GM23338 (cell line): Measurements from ENCODE around the gene OARD1. TPM values are rescaled to one million over a fixed set of nuclear protein-coding genes. Genes with fewer than 3 reads are reported as not detected.

Experiments used
- ATAC-seq: fragments of 200-7000 bp; cut with Tn5 transposase; 3 replicates; pipeline ENCODE4 v1.9.1; 2020
- DNase-seq: peaks from one replicate; pipeline ENCODE4 v3.0.0-alpha.2; 2015; ENCODE audit warnings: low spot score
- H2AFZ ChIP-seq: fragments of 200-600 bp; sonication (generic); 2 replicates; pipeline ENCODE4 v1.8.0; 2016; ENCODE audit warnings: antibody characterized with exemption, mild to moderate bottlenecking, moderate library complexity
- H3F3A ChIP-seq: fragments of 200-600 bp; sonication (generic); replicated peaks from 2 replicates; pipeline ENCODE4 v1.8.0; 2017; ENCODE audit warnings: antibody characterized with exemption, mixed run types, low read depth
- H3K27ac ChIP-seq: fragments of 200-600 bp; sonication (generic); 2 replicates; pipeline ENCODE4 v1.6.1; 2016; ENCODE audit warnings: low read depth
- H3K27me3 ChIP-seq: fragments of 200-600 bp; sonication (generic); 2 replicates; pipeline ENCODE4 v1.8.0; 2016; ENCODE audit warnings: mild to moderate bottlenecking, mixed run types, moderate library complexity; ENCODE audit not compliant: insufficient read depth
- H3K36me3 ChIP-seq: fragments of 200-600 bp; sonication (generic); 2 replicates; pipeline ENCODE4 v1.8.0; 2016; ENCODE audit warnings: mild to moderate bottlenecking; ENCODE audit not compliant: insufficient read depth
- H3K4me1 ChIP-seq: fragments of 200-600 bp; sonication (generic); 2 replicates; pipeline ENCODE4 v1.8.0; 2016; ENCODE audit warnings: mild to moderate bottlenecking, moderate library complexity; ENCODE audit not compliant: insufficient read depth
- H3K4me2 ChIP-seq: fragments of 200-600 bp; sonication (generic); 2 replicates; pipeline ENCODE4 v1.7.1; 2017; ENCODE audit warnings: mixed run types
- H3K4me3 ChIP-seq: fragments of 200-600 bp; sonication (generic); 2 replicates; pipeline ENCODE4 v1.6.1; 2016; ENCODE audit warnings: mixed run types
- H3K79me2 ChIP-seq: fragments of 200-600 bp; sonication (generic); replicated peaks from 2 replicates; pipeline ENCODE4 v1.8.0; 2017; ENCODE audit warnings: mild to moderate bottlenecking; ENCODE audit not compliant: insufficient read depth
- H3K9me2 ChIP-seq: fragments of 200-600 bp; sonication (generic); 2 replicates; pipeline ENCODE4 v1.8.0; 2017; ENCODE audit not compliant: insufficient read depth
- H4K20me1 ChIP-seq: fragments of 200-600 bp; sonication (generic); replicated peaks from 2 replicates; pipeline ENCODE4 v1.8.0; 2017; ENCODE audit warnings: mild to moderate bottlenecking; ENCODE audit not compliant: insufficient read depth
- H3K27ac Mint-ChIP-seq: 2 replicates; pipeline ENCODE4 v1.8.0; 2020; ENCODE audit warnings: inconsistent platforms, mild to moderate bottlenecking, moderate library complexity, mixed read lengths
- H3K27me3 Mint-ChIP-seq: 3 replicates; pipeline ENCODE4 v1.8.0; 2022; ENCODE audit warnings: low read depth, mild to moderate bottlenecking, moderate library complexity, mixed read lengths, inconsistent platforms; ENCODE audit not compliant: insufficient read depth, poor library complexity
- H3K36me3 Mint-ChIP-seq: 3 replicates; pipeline ENCODE4 v1.8.0; 2021; ENCODE audit warnings: low read depth, mild to moderate bottlenecking, inconsistent platforms, moderate library complexity, mixed read lengths
- H3K4me1 Mint-ChIP-seq: 3 replicates; pipeline ENCODE4 v1.8.0; 2020; ENCODE audit warnings: mild to moderate bottlenecking, inconsistent platforms, mixed read lengths
- H3K4me3 Mint-ChIP-seq: 3 replicates; pipeline ENCODE4 v1.8.0; 2021; ENCODE audit warnings: moderate library complexity, mild to moderate bottlenecking, inconsistent platforms, mixed read lengths
- H3K9me3 Mint-ChIP-seq: 3 replicates; pipeline ENCODE4 v1.8.0; 2020; ENCODE audit warnings: moderate library complexity, mild to moderate bottlenecking, inconsistent platforms, mixed read lengths
- JUNB ChIP-seq: IDR thresholded peaks from one replicate; pipeline ENCODE4 v1.6.1; 2016; ENCODE audit warnings: antibody characterized with exemption; ENCODE audit not compliant: unreplicated experiment
- NANOG ChIP-seq: IDR thresholded peaks from 2 replicates; pipeline ENCODE4 v1.6.1; 2016; ENCODE audit warnings: antibody characterized with exemption, borderline replicate concordance
- POLR2AphosphoS5 ChIP-seq: IDR thresholded peaks from 2 replicates; pipeline ENCODE4 v1.6.1; 2016; ENCODE audit warnings: antibody characterized with exemption, low read depth
- REST ChIP-seq: IDR thresholded peaks from one replicate; pipeline ENCODE4 v1.6.1; 2018; ENCODE audit warnings: antibody characterized with exemption; ENCODE audit not compliant: unreplicated experiment
- STAT1 ChIP-seq: IDR thresholded peaks from one replicate; pipeline ENCODE4 v1.6.1; 2016; ENCODE audit warnings: antibody characterized with exemption; ENCODE audit not compliant: unreplicated experiment
- ZNF114 ChIP-seq: fragments of 250-450 bp; sonication (Bioruptor Pico); IDR thresholded peaks from 2 replicates; pipeline ENCODE4 v1.5.0; 2020; ENCODE audit warnings: mild to moderate bottlenecking, moderate library complexity
- ZNF331 ChIP-seq: fragments of 250-450 bp; sonication (Bioruptor Pico); IDR thresholded peaks from 2 replicates; pipeline ENCODE4 v1.5.0; 2020; ENCODE audit warnings: low read depth, mild to moderate bottlenecking, moderate library complexity
- polyA plus RNA-seq: library from polyadenylated mRNA; unstranded; fragments of >200 nt; fragmentation: Nextera tagmentation; extraction: Ambion mirVana; gene quantifications from 2 replicates; pipeline ENCODE4 v1.2.1, GENCODE V29; 2016
- total RNA-seq: library from RNA; depleted of rRNA; stranded (reverse); fragments of >200 nt; shearing (Covaris generic); gene quantifications from 2 replicates; pipeline ENCODE4 v1.2.3, GENCODE V29; 2014
- TF ChIP-seq, protein P1 (sequence below), 2 experiments: fragments of 200-600 bp in 1 of 2; sonication (generic) in 1 of 2; conservative IDR thresholded peaks; 2 replicates each; pipeline versions ENCODE4 v1.5.1 to v1.6.1; 2016 to 2017; ENCODE audit warnings: antibody characterized with exemption in 2 of 2, low read depth in 2 of 2, mild to moderate bottlenecking in 2 of 2, moderate library complexity in 1 of 2

The OARD1 gene
- total and polyA plus RNA-seq, 2 experiments from 2014 or later, result 25.9 to 60.8 TPM

- TF ChIP-seq, protein P1, sequence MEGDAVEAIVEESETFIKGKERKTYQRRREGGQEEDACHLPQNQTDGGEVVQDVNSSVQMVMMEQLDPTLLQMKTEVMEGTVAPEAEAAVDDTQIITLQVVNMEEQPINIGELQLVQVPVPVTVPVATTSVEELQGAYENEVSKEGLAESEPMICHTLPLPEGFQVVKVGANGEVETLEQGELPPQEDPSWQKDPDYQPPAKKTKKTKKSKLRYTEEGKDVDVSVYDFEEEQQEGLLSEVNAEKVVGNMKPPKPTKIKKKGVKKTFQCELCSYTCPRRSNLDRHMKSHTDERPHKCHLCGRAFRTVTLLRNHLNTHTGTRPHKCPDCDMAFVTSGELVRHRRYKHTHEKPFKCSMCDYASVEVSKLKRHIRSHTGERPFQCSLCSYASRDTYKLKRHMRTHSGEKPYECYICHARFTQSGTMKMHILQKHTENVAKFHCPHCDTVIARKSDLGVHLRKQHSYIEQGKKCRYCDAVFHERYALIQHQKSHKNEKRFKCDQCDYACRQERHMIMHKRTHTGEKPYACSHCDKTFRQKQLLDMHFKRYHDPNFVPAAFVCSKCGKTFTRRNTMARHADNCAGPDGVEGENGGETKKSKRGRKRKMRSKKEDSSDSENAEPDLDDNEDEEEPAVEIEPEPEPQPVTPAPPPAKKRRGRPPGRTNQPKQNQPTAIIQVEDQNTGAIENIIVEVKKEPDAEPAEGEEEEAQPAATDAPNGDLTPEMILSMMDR (conservative IDR thresholded peaks at IDR 0.05; ENCODE audit: low read depth in 2 of 2), result no peak
Observed at GRCh38 chr6:41043151-41043550, 29.0 kb downstream of the OARD1 start (continued).

DNA sequence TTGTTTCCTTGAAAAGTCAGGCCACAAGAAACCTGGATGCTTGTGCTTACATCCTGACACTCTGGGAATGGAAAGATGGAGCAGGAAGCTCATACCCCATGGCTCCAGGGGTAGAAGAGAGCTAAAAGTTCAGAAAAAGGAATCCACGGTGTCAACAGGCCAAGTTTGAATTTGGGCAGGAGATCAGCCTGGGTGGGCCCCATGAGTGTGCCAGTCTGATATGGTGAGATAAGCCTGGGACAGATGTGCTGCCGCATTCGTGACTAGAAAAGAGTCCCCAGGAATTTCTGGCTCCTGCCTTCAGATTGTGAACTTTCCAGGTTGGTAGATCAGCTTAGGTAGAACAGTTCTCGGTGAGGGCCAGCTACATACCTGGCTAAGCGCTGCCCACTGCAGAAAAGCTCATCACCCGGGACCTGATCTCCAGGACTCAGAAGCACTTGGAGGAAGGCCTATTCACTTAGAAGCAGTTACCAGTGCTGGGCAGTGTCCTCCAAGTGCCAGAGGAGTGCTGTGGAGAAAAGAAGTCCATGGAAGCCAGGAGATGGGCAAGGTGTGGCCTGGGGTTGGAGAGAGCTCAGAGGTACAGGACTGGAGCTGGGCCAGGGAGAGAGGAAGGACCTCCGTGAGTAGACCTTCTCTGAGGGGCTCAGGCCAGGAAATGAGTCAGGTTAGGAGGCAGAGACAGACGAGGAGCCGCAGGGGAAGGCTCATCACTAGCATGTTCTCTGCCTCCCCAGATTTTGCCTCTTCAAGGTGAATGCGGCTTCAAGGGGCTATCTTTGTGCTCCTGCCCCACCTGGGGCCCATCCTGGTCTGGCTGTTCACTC lies 29.7 kb downstream of the OARD1 start, which contains the start of gene TSPO2:
Gene TSPO2 (plus strand): TSS at position 242 of the 830 bp plus-strand sequence. CDS start 519 bp downstream, at position 761.
- Histone ChIP-seq H3K4me2 (no peak within 1 kb of the TSS), H3K36me3 (no peaks in the 10 kb centered on the region; the same call in 1 of the 2 replicates), H4K20me1 (no peaks in the 10 kb centered on the region), H3K79me2 (no peaks in the 10 kb centered on the region), H3K9me2 (no peaks in the 10 kb centered on the region), H2AFZ (no peak within 1 kb of the TSS), H3F3A (no peaks in the 10 kb centered on the region), H3K27ac (no peak within 1 kb of the TSS), H3K27me3 (no peaks in the 10 kb centered on the region), H3K4me1 (no peaks in the 10 kb centered on the region; the same call in 1 of the 2 replicates), H3K4me3 (no peak within 1 kb of the TSS)
- H3K4me3 Mint-ChIP-seq, result no peak within 1 kb of the TSS
- H3K36me3 Mint-ChIP-seq, result no peaks in the 10 kb centered on the region
- TF ChIP-seq REST, result no peak
- peaks cover 10% of the 10 kb centered on the region for H3K4me1 Mint-ChIP-seq
- H3K27me3 Mint-ChIP-seq, result peaks cover 5% of the 10 kb centered on the region
- no peak for DNase-seq
- no peak for ATAC-seq
- no peaks in the 10 kb centered on the region for H3K9me3 Mint-ChIP-seq
- no peak within 1 kb of the TSS for H3K27ac Mint-ChIP-seq

- ATAC-seq, result no peak
- Histone ChIP-seq H3K27ac (no peak overlapping the region), H3K27me3 (no peaks in the 10 kb centered on the region), H4K20me1 (no peaks in the 10 kb centered on the region), H3K79me2 (no peaks in the 10 kb centered on the region), H2AFZ (no peak overlapping the region), H3K36me3 (no peaks in the 10 kb centered on the region; the same call in 1 of the 2 replicates), H3K9me2 (no peaks in the 10 kb centered on the region), H3K4me2 (no peak overlapping the region), H3K4me3 (no peak overlapping the region), H3K4me1 (no peaks in the 10 kb centered on the region; the same call in 1 of the 2 replicates), H3F3A (no peaks in the 10 kb centered on the region)
- Mint-ChIP-seq H3K9me3 (no peaks in the 10 kb centered on the region), H3K27me3 (peaks cover 5% of the 10 kb centered on the region), H3K36me3 (no peaks in the 10 kb centered on the region), H3K4me1 (peaks cover 13% of the 10 kb centered on the region), H3K4me3 (no peak overlapping the region), H3K27ac (no peak overlapping the region)
- no peak for DNase-seq
- no peak for TF ChIP-seq NANOG
- no peak for TF ChIP-seq ZNF331 (CRISPR knock-in tag)
- no peak for TF ChIP-seq JUNB
- no peak for TF ChIP-seq POLR2AphosphoS5
- no peak for TF ChIP-seq ZNF114 (CRISPR knock-in tag)
- TF ChIP-seq STAT1, result no peak
Observed at GRCh38 chr6:41040940-41041536, 31.1 kb downstream of the OARD1 start.
